Measurements from ENCODE around the gene KCNC3.

Gene KCNC3

GRCh38 chr19:50309396-50310125 is 19.6 kb downstream of the KCNC3 start:
- no peak for DNase-seq

DNA sequence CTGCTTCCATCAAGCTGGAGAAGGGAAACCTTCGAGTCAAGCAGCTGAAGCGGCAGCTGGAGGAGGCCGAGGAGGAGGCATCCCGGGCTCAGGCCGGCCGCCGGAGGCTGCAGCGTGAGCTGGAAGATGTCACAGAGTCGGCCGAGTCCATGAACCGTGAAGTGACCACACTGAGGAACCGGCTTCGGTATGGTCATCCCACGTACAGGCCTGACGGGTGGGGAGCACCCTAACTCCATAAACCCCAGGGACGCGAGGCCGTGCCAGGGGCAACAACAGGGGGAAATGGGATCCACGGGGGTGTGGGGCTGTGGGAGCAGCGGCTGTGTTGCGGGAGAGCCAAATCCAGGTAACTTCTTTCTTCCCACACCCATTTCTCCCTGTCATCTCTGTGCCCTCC is 20.2 kb downstream of the KCNC3 start:
- no peak for DNase-seq

GRCh38 chr19:50303558-50303957 is 25.6 kb downstream of the KCNC3 start:
- no peak for DNase-seq

- no peak for DNase-seq
These were observed 27.6 kb downstream of the KCNC3 start for GRCh38 chr19:50301607-50301971.

DNA sequence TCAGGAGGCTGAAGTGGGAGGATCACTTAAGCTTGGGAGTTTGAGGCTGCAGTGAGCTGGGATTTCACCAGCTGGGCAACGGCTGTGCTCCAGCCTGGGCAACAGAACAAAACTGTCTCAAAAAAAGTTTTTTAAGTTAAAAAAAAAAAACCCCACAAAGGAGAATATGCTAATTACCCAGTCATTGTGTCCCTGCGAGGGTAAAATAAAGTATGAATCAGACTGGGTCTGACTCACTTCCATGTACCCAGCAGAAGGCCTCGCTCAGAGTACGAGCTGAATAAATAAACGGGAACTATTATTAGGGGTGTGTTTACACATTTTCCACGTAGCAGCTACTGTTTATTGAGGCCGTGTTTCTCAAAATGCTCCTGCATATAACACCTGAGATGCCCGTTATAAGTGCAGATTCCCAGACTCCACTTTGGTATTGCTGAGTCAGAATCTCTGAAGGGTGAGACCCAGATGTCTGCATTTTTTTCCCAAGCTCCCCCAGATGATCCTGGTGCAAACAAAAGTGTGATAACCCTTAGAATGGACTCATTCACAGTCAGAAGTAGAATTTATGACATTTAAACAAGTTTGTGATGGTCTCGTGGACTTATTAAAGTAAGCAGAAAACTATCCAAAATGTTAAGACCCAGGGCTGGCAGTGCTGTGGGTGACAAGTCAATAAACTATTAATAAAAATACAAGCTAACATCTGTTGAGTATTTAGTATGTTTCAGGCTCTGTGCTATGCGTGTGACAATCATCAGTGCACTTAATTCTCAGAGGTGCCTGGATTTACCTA is 28.2 kb downstream of the KCNC3 start:
- no peak for DNase-seq

- DNase-seq: no peak
These were observed 29.1 kb downstream of the KCNC3 start for GRCh38 chr19:50300051-50300450.

DNA sequence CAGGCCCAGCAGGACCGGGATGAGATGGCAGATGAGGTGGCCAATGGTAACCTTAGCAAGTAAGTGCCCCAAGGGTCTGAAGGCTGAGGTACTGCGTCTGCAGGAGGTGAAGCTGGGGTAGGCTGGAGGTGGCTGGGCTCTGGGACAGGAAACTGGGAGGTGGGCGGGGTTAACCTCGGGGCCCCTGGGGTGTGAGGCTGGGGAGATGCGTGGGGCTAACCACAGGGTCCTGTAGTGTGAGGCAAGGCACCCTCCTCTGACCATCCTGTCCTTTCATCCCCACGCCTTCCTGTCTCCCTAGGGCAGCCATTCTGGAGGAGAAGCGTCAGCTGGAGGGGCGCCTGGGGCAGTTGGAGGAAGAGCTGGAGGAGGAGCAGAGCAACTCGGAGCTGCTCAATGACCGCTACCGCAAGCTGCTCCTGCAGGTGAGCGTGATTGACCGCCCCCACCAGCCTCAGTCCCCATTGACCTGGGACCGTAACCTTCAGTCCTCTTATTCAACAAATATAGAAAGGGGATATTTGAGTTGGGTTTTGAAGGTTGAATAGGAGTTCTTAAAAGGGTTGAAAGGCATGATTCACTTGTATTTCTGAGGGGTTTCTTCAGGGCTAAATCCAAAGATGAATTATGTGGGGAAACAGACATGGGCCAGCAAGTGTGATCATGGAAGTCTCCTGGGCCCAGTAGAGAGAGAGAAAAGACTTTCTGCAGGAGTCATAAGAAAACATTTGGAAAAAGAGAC is 35.7 kb downstream of the KCNC3 start:
- DNase-seq: no peak

DNA sequence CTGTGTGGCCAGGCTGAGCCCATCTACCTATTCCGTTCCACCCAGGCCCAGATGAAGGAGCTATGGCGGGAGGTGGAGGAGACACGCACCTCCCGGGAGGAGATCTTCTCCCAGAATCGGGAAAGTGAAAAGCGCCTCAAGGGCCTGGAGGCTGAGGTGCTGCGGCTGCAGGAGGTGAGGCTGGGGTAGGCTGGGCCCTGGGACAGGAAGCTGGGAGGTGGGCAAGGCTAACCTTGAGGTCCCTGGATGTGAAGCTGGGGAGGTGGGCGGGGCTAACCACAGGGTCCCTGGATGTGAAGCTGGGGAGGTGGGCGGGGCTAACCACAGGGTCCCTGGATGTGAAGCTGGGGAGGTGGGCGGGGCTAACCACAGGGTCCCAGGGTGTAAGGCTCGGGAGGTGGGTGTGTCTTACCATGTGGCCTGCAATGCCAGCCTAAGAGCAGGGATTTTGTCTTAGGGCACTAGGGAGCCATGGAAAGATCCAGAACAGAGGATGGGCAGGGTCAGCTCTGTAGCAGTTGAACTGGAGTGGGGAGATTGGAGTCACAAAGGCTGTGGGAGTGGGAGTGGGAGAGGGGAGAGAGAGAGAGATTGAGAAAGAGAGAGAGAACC is 36.9 kb downstream of the KCNC3 start:
- DNase-seq: no peak

GRCh38 chr19:50290775-50291174 is 38.4 kb downstream of the KCNC3 start:
- DNase-seq: no peak

- DNase-seq: no peak
These were observed 39.2 kb downstream of the KCNC3 start for GRCh38 chr19:50290011-50290410.

- DNase-seq: no peak
These were observed 40.2 kb downstream of the KCNC3 start for GRCh38 chr19:50288954-50289353.

DNA sequence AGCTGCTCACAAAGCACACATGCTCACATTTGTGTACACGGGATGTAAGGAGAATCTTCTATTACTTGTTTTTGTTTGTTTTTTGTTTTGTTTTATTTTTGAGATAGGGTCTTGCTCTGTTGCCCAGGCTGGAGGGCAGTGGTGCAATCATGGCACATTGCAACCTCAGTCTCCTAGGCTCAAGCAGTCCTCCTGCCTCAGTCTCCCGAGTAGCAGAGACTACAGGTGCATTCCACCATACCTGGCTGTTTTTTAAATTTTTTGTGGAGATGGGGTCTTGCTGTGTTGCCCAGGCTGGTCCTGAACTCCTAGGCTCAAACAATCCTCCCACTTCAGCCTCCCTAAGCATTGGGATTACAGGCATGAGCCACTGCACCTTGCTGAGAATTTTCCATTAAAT is 41.8 kb downstream of the KCNC3 start:
- DNase-seq: no peak

- no peak for DNase-seq
These were observed 42.7 kb downstream of the KCNC3 start for GRCh38 chr19:50286443-50286842.

- DNase-seq: no peak
These were observed 43.3 kb downstream of the KCNC3 start for GRCh38 chr19:50285833-50286232.

DNA sequence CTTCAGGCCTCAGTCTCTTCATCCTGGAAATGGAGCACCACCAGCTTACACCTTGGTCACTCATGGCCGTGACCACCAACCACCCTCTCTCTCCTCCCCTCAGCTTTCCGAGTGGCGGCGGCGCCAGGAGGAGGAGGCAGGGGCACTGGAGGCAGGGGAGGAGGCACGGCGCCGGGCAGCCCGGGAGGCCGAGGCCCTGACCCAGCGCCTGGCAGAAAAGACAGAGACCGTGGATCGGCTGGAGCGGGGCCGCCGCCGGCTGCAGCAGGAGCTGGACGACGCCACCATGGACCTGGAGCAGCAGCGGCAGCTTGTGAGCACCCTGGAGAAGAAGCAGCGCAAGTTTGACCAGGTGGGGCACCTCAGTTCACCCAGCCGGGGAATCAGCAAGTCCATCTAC is 47.7 kb downstream of the KCNC3 start:
- no peak for DNase-seq

GRCh38 chr19:50280983-50281382 is 48.2 kb downstream of the KCNC3 start:
- DNase-seq: no peak

DNA sequence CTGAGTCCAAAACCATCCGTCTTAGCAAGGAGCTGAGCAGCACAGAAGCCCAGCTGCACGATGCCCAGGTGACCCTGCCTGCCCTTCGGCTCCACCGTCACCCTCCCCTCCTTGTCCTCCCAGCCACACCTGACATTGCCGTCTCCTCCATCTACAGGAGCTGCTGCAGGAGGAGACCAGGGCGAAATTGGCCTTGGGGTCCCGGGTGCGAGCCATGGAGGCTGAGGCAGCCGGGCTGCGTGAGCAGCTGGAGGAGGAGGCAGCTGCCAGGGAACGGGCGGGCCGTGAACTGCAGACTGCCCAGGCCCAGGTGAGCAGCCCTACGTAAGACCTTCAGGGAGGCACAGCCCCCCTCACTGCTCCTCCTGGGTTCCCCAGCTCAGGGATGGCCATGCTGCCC is 49.1 kb downstream of the KCNC3 start:
- DNase-seq: no peak

DNA sequence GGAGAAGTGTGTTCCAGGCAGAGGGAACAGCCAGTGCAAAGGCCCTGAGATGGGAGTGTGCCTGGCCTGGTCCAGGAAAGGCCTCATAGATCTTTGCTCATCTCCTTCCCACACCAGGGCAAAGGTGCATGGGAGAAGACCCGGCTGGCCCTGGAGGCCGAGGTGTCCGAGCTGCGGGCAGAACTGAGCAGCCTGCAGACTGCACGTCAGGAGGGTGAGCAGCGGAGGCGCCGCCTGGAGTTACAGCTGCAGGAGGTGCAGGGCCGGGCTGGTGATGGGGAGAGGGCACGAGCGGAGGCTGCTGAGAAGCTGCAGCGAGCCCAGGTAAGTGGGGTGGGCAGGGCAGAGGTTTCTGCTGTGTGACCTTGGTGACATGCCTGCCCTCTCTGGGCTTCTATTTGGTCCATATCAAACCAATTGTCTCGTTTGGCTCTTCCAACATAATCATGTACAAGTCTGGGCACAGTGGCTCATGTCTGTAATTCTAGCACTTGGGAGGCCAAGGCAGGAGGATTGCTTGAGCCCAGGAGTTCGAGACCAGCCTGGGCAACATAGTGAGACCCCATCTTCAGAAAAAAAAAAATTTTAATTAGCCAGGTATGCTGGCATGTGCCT is 51.1 kb downstream of the KCNC3 start:
- no peak for DNase-seq

DNA sequence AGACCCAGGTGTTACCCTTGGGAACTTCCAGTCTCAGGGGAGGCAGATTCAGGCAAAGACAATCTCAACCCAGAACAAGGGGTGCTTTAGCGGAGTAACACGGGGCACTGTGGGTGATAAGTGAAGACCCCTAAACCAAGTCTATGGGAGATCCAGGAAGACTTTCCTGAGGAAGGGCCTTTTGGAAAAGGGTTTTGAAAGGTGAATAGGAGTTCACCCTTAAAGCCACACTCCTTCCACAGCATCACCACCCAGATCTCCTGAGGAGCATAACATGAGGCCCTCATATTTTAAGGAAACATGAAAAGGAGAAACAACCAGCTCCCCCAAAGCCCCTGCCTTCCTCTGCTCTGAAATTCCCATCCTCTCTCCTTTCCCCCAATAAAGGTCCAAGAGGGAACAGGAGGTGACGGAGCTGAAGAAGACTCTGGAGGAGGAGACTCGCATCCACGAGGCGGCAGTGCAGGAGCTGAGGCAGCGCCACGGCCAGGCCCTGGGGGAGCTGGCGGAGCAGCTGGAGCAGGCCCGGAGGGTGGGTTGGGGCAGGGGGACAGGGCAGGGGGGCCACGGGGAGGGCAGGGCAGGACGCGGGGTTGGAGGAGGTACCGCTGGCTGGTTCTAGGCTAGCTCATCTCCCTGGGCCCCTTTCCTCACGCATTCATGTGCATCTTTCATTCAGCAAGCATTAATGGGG is 52.7 kb downstream of the KCNC3 start:
- no peak for DNase-seq

- DNase-seq: no peak
These were observed 53.4 kb downstream of the KCNC3 start for GRCh38 chr19:50275577-50276368.

- no peak for DNase-seq
These were observed 55.4 kb downstream of the KCNC3 start for GRCh38 chr19:50273821-50274220.

Measured in NCI-H510A treated with DMSO at 0.1 percent for 48 hours (cell line).